ENCODE measurements around the gene TCAF1.

DNA sequence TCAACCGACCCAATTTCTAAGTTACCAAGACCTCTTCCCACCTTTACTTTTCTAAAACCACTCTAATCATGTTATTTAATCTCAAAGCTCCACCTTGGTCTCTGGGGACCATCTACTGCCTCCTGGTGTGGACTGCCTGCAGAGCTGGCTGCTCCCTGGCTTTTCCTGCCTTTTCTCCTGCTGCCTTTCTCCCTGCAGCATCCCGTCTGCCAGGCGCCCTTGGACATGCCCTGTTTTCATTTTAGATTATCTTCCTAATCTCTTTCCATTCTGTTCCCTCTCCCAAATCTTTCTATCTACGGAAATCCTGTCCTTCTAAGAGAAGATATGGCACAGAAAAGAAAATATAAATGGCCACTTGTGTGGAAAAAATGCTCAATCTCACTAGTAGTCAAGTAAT, 23.1 kb downstream of the TCAF1 start:
- no peak for TF ChIP-seq SMC3 (conservative IDR thresholded peaks at IDR 0.05; ENCODE audit: poor library complexity)
- TF ChIP-seq, protein P1, sequence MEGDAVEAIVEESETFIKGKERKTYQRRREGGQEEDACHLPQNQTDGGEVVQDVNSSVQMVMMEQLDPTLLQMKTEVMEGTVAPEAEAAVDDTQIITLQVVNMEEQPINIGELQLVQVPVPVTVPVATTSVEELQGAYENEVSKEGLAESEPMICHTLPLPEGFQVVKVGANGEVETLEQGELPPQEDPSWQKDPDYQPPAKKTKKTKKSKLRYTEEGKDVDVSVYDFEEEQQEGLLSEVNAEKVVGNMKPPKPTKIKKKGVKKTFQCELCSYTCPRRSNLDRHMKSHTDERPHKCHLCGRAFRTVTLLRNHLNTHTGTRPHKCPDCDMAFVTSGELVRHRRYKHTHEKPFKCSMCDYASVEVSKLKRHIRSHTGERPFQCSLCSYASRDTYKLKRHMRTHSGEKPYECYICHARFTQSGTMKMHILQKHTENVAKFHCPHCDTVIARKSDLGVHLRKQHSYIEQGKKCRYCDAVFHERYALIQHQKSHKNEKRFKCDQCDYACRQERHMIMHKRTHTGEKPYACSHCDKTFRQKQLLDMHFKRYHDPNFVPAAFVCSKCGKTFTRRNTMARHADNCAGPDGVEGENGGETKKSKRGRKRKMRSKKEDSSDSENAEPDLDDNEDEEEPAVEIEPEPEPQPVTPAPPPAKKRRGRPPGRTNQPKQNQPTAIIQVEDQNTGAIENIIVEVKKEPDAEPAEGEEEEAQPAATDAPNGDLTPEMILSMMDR (IDR thresholded peaks at IDR 0.05; ENCODE audit: poor library complexity, severe bottlenecking), result no peak

Data from neural cell (in vitro differentiated cells).